Stimulated activated CD4-positive, alpha-beta T cell treated with anti-CD3 and anti-CD28 coated beads, Interleukin-2, amount 100 ng/mL, for 24 hours (primary cell): ENCODE results near the gene S100PBP.

Source experiments
- DNase-seq, 2 donors: peaks; one replicate each; pipeline ENCODE4 v3.0.0-alpha.2; 2020

The S100PBP gene

GRCh38 chr1:32871364-32872191 is 54.1 kb downstream of the S100PBP start:
- DNase-seq = no peak

- DNase-seq = no peak
Observed at GRCh38 chr1:32872192-32872460, 54.7 kb downstream of the S100PBP start.

- no peak for DNase-seq
Observed at GRCh38 chr1:32873484-32873883, 56.0 kb downstream of the S100PBP start.

- DNase-seq = no peak
Observed at GRCh38 chr1:32874860-32875752, 57.7 kb downstream of the S100PBP start.

GRCh38 chr1:32876341-32877210 is 59.1 kb downstream of the S100PBP start:
- DNase-seq = peak; percentile 43 to 61

GRCh38 chr1:32877211-32878110 is 60.0 kb downstream of the S100PBP start:
- no peak for DNase-seq

GRCh38 chr1:32878183-32878582 is 60.7 kb downstream of the S100PBP start:
- no peak for DNase-seq

GRCh38 chr1:32878637-32879041 is 61.2 kb downstream of the S100PBP start:
- no peak for DNase-seq

GRCh38 chr1:32881291-32881690 is 63.8 kb downstream of the S100PBP start:
- no peak for DNase-seq

GRCh38 chr1:32881871-32882850 is 64.7 kb downstream of the S100PBP start:
- DNase-seq = no peak

GRCh38 chr1:32883338-32884031 is 66.0 kb downstream of the S100PBP start:
- DNase-seq = no peak

- DNase-seq = no peak
Observed at GRCh38 chr1:32884032-32884372, 66.5 kb downstream of the S100PBP start.

- no peak for DNase-seq
Observed at GRCh38 chr1:32884726-32885125, 67.3 kb downstream of the S100PBP start.

- DNase-seq = no peak
Observed at GRCh38 chr1:32885676-32886003, 68.2 kb downstream of the S100PBP start.

GRCh38 chr1:32886004-32886827 is 68.8 kb downstream of the S100PBP start, which contains the start of gene HPCA:
HPCA (plus strand) TSS chr1:32886491; CDS start chr1:32888899, 2,408 bp downstream.
- peak; percentile 31 to 58 for DNase-seq

- DNase-seq = no peak
Observed at GRCh38 chr1:32886828-32887414, 69.5 kb downstream of the S100PBP start.

GRCh38 chr1:32887623-32888022 is 70.2 kb downstream of the S100PBP start:
- DNase-seq = no peak

- no peak for DNase-seq
Observed at GRCh38 chr1:32888134-32888533, 70.7 kb downstream of the S100PBP start.
